Measurements from ENCODE around the gene MAST4.

- no peak for TF ChIP-seq POLR2A (IDR thresholded peaks at IDR 0.05; ENCODE audit: low read depth, low read length)
- no peak for TF ChIP-seq PAX5 (IDR thresholded peaks at IDR 0.05; ENCODE audit: insufficient read depth, low read length, severe bottlenecking)
Observed at GRCh38 chr5:66908230-66908629, 312.0 kb downstream of the MAST4 start.

All from GM12891 (cell line).